GM23338 (cell line): ENCODE results near the gene HLA-DMA. TPM values are rescaled to one million over a fixed set of nuclear protein-coding genes. Genes with fewer than 3 reads are reported as not detected.

Source experiments
- ATAC-seq: fragments of 200-7000 bp; cut with Tn5 transposase; 3 replicates; pipeline ENCODE4 v1.9.1; 2020
- DNase-seq: peaks from one replicate; pipeline ENCODE4 v3.0.0-alpha.2; 2015; ENCODE audit warnings: low spot score
- H2AFZ ChIP-seq: fragments of 200-600 bp; sonication (generic); 2 replicates; pipeline ENCODE4 v1.8.0; 2016; ENCODE audit warnings: antibody characterized with exemption, mild to moderate bottlenecking, moderate library complexity
- H3F3A ChIP-seq: fragments of 200-600 bp; sonication (generic); replicated peaks from 2 replicates; pipeline ENCODE4 v1.8.0; 2017; ENCODE audit warnings: antibody characterized with exemption, mixed run types, low read depth
- H3K27ac ChIP-seq: fragments of 200-600 bp; sonication (generic); 2 replicates; pipeline ENCODE4 v1.6.1; 2016; ENCODE audit warnings: low read depth
- H3K27me3 ChIP-seq: fragments of 200-600 bp; sonication (generic); 2 replicates; pipeline ENCODE4 v1.8.0; 2016; ENCODE audit warnings: mild to moderate bottlenecking, mixed run types, moderate library complexity; ENCODE audit not compliant: insufficient read depth
- H3K36me3 ChIP-seq: fragments of 200-600 bp; sonication (generic); 2 replicates; pipeline ENCODE4 v1.8.0; 2016; ENCODE audit warnings: mild to moderate bottlenecking; ENCODE audit not compliant: insufficient read depth
- H3K4me1 ChIP-seq: fragments of 200-600 bp; sonication (generic); 2 replicates; pipeline ENCODE4 v1.8.0; 2016; ENCODE audit warnings: mild to moderate bottlenecking, moderate library complexity; ENCODE audit not compliant: insufficient read depth
- H3K4me2 ChIP-seq: fragments of 200-600 bp; sonication (generic); 2 replicates; pipeline ENCODE4 v1.7.1; 2017; ENCODE audit warnings: mixed run types
- H3K4me3 ChIP-seq: fragments of 200-600 bp; sonication (generic); 2 replicates; pipeline ENCODE4 v1.6.1; 2016; ENCODE audit warnings: mixed run types
- H3K79me2 ChIP-seq: fragments of 200-600 bp; sonication (generic); replicated peaks from 2 replicates; pipeline ENCODE4 v1.8.0; 2017; ENCODE audit warnings: mild to moderate bottlenecking; ENCODE audit not compliant: insufficient read depth
- H3K9me2 ChIP-seq: fragments of 200-600 bp; sonication (generic); 2 replicates; pipeline ENCODE4 v1.8.0; 2017; ENCODE audit not compliant: insufficient read depth
- H4K20me1 ChIP-seq: fragments of 200-600 bp; sonication (generic); replicated peaks from 2 replicates; pipeline ENCODE4 v1.8.0; 2017; ENCODE audit warnings: mild to moderate bottlenecking; ENCODE audit not compliant: insufficient read depth
- H3K27ac Mint-ChIP-seq: 2 replicates; pipeline ENCODE4 v1.8.0; 2020; ENCODE audit warnings: inconsistent platforms, mild to moderate bottlenecking, moderate library complexity, mixed read lengths
- H3K27me3 Mint-ChIP-seq: 3 replicates; pipeline ENCODE4 v1.8.0; 2022; ENCODE audit warnings: low read depth, mild to moderate bottlenecking, moderate library complexity, mixed read lengths, inconsistent platforms; ENCODE audit not compliant: insufficient read depth, poor library complexity
- H3K36me3 Mint-ChIP-seq: 3 replicates; pipeline ENCODE4 v1.8.0; 2021; ENCODE audit warnings: low read depth, mild to moderate bottlenecking, inconsistent platforms, moderate library complexity, mixed read lengths
- H3K4me1 Mint-ChIP-seq: 3 replicates; pipeline ENCODE4 v1.8.0; 2020; ENCODE audit warnings: mild to moderate bottlenecking, inconsistent platforms, mixed read lengths
- H3K4me3 Mint-ChIP-seq: 3 replicates; pipeline ENCODE4 v1.8.0; 2021; ENCODE audit warnings: moderate library complexity, mild to moderate bottlenecking, inconsistent platforms, mixed read lengths
- H3K9me3 Mint-ChIP-seq: 3 replicates; pipeline ENCODE4 v1.8.0; 2020; ENCODE audit warnings: moderate library complexity, mild to moderate bottlenecking, inconsistent platforms, mixed read lengths
- NANOG ChIP-seq: IDR thresholded peaks from 2 replicates; pipeline ENCODE4 v1.6.1; 2016; ENCODE audit warnings: antibody characterized with exemption, borderline replicate concordance
- POLR2AphosphoS5 ChIP-seq: IDR thresholded peaks from 2 replicates; pipeline ENCODE4 v1.6.1; 2016; ENCODE audit warnings: antibody characterized with exemption, low read depth
- ZNF331 ChIP-seq: fragments of 250-450 bp; sonication (Bioruptor Pico); IDR thresholded peaks from 2 replicates; pipeline ENCODE4 v1.5.0; 2020; ENCODE audit warnings: low read depth, mild to moderate bottlenecking, moderate library complexity
- polyA plus RNA-seq: library from polyadenylated mRNA; unstranded; fragments of >200 nt; fragmentation: Nextera tagmentation; extraction: Ambion mirVana; gene quantifications from 2 replicates; pipeline ENCODE4 v1.2.1, GENCODE V29; 2016
- total RNA-seq: library from RNA; depleted of rRNA; stranded (reverse); fragments of >200 nt; shearing (Covaris generic); gene quantifications from 2 replicates; pipeline ENCODE4 v1.2.3, GENCODE V29; 2014
- TF ChIP-seq, protein P1 (sequence below): fragments of 250-450 bp; sonication (Bioruptor Pico); IDR thresholded peaks from 2 replicates; pipeline ENCODE4 v1.5.0; 2020; ENCODE audit warnings: mild to moderate bottlenecking, moderate library complexity

The HLA-DMA gene
- total and polyA plus RNA-seq, 2 experiments from 2014 or later: 5.2 to 6.2 TPM

DNA sequence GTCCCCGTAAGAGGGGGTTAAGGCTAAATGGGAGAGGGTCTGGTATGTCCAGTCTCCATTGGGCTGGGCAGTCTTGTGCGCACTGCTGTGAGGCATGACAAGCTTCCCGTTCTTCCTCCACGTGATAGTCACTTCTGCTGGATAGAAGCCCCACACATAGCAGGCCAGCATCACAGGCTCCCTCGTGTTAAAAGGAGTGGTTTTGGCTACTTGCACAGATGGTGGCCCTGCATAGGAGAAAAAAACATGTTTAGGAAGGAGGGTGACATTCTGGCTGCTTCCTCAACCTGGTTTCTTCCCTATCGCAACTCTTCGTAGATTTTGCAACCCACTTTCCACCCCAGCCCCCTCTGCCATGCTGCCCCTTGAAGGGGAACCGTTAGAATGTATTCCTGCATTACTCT is 15.7 kb downstream of the HLA-DMA start (continued):
- TF ChIP-seq, protein P1, sequence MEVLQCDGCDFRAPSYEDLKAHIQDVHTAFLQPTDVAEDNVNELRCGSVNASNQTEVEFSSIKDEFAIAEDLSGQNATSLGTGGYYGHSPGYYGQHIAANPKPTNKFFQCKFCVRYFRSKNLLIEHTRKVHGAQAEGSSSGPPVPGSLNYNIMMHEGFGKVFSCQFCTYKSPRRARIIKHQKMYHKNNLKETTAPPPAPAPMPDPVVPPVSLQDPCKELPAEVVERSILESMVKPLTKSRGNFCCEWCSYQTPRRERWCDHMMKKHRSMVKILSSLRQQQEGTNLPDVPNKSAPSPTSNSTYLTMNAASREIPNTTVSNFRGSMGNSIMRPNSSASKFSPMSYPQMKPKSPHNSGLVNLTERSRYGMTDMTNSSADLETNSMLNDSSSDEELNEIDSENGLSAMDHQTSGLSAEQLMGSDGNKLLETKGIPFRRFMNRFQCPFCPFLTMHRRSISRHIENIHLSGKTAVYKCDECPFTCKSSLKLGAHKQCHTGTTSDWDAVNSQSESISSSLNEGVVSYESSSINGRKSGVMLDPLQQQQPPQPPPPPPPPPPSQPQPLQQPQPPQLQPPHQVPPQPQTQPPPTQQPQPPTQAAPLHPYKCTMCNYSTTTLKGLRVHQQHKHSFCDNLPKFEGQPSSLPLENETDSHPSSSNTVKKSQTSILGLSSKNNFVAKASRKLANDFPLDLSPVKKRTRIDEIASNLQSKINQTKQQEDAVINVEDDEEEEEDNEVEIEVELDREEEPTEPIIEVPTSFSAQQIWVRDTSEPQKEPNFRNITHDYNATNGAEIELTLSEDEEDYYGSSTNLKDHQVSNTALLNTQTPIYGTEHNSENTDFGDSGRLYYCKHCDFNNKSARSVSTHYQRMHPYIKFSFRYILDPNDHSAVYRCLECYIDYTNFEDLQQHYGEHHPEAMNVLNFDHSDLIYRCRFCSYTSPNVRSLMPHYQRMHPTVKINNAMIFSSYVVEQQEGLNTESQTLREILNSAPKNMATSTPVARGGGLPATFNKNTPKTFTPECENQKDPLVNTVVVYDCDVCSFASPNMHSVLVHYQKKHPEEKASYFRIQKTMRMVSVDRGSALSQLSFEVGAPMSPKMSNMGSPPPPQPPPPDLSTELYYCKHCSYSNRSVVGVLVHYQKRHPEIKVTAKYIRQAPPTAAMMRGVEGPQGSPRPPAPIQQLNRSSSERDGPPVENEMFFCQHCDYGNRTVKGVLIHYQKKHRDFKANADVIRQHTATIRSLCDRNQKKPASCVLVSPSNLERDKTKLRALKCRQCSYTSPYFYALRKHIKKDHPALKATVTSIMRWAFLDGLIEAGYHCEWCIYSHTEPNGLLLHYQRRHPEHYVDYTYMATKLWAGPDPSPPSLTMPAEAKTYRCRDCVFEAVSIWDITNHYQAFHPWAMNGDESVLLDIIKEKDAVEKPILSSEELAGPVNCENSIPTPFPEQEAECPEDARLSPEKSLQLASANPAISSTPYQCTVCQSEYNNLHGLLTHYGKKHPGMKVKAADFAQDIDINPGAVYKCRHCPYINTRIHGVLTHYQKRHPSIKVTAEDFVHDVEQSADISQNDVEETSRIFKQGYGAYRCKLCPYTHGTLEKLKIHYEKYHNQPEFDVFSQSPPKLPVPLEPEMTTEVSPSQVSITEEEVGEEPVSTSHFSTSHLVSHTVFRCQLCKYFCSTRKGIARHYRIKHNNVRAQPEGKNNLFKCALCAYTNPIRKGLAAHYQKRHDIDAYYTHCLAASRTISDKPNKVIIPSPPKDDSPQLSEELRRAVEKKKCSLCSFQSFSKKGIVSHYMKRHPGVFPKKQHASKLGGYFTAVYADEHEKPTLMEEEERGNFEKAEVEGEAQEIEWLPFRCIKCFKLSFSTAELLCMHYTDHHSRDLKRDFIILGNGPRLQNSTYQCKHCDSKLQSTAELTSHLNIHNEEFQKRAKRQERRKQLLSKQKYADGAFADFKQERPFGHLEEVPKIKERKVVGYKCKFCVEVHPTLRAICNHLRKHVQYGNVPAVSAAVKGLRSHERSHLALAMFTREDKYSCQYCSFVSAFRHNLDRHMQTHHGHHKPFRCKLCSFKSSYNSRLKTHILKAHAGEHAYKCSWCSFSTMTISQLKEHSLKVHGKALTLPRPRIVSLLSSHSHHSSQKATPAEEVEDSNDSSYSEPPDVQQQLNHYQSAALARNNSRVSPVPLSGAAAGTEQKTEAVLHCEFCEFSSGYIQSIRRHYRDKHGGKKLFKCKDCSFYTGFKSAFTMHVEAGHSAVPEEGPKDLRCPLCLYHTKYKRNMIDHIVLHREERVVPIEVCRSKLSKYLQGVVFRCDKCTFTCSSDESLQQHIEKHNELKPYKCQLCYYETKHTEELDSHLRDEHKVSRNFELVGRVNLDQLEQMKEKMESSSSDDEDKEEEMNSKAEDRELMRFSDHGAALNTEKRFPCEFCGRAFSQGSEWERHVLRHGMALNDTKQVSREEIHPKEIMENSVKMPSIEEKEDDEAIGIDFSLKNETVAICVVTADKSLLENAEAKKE (CRISPR knock-in tag): no peak
- no peak for TF ChIP-seq ZNF331
- TF ChIP-seq NANOG: no peak

DNA sequence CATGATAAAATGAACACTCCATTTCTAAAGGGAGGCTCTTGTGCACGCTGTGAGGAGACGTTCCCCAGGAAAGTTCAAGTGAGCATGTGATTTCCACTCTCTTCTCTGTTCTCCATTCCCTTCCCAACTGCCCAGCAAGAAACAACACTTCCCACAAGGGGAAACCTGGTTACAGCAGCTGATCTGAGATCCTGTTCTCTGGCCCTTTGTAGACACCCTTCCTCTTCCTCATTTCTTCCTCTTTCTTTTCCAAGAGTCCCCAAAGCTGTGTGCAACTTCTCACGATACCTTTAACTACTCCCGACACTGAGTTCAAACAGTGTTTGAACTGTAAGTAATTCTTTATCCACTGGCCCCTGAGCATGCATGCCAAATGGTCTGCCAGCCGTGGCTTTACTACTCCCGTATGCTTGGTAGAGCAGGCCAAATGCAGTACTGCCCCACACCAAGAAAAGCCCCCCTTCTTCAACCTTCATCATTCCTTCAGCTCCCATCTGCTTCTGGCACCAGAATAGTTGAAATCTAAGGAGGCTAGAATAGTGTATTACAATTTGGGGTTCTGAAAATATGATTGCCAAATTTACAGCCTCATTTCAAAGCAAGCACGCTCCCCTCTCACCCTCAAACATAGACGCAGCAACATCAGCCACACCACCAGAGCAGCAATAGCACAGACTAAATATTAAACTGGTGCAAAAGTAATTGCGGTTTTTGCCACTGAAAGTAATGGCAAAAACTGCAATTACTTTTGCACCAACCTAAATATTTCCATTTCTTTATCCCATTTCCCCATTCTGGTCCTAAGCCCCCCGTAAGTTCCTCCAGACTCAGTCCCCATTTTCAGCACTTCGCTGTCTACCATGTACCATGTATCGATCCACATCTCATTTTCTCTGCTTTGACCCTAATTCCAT is 16.4 kb downstream of the HLA-DMA start:
- Histone ChIP-seq H3K27ac (no peak overlapping the region), H3K4me2 (no peak overlapping the region), H3K4me3 (no peak overlapping the region), H3K36me3 (no peaks in the 10 kb centered on the region), H3K79me2 (no peaks in the 10 kb centered on the region), H2AFZ (no peak overlapping the region), H3K27me3 (no peaks in the 10 kb centered on the region), H3F3A (no peaks in the 10 kb centered on the region), H3K9me2 (no peaks in the 10 kb centered on the region), H4K20me1 (no peaks in the 10 kb centered on the region), H3K4me1 (0 out of 2 replicates have a peak, but pooled peaks cover 4% of the 10 kb centered on the region)
- DNase-seq: no peak
- no peaks in the 10 kb centered on the region for H3K36me3 Mint-ChIP-seq
- H3K4me1 Mint-ChIP-seq: peaks cover 13% of the 10 kb centered on the region
- TF ChIP-seq POLR2AphosphoS5 (no peak), NANOG (no peak)
- TF ChIP-seq, protein P1 (CRISPR knock-in tag): no peak
- H3K4me3 Mint-ChIP-seq: no peak overlapping the region; the same call in 2 of the 3 replicates
- peaks cover 4% of the 10 kb centered on the region for H3K27me3 Mint-ChIP-seq
- ATAC-seq: no peak
- H3K27ac Mint-ChIP-seq: no peak overlapping the region
- no peaks in the 10 kb centered on the region for H3K9me3 Mint-ChIP-seq
